ENCODE results near the gene GGCX. TPM values are rescaled to one million over a fixed set of nuclear protein-coding genes. Genes with fewer than 3 reads are reported as not detected.

Gene GGCX
- total RNA-seq, 1 donor from 2014 or later, result 25.5 TPM

DNA sequence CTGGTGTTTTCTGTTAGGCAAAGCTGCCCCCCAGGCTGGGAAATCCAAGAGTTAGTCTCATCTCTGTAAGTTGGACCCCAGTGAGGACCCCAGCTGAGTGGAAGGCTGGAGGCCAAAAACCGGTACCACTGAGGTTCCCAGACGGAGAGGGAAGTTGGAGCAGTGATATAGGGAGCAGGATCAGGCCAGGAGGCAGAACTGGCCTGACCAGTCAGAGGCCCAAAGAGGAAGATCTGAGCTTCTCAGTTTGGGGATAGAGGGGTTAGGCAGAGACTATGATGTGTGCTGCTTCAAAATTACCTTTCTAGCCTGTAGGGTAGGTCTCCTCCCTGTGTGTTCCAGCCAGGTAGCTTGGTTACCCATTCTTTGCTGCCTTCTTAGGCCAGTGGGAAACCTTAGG is 29.7 kb upstream of the GGCX start:
- TF ChIP-seq CTCF (IDR thresholded peaks at IDR 0.05; ENCODE audit: borderline replicate concordance), result no peak
- DNase-seq, result no peak
- Histone ChIP-seq H3K9me3 (replicated peaks) (no peaks in the 10 kb centered on the region), H3K4me3 (peak overlapping the region; percentile 9), H3K27me3 (ENCODE audit: low read depth) (no peaks in the 10 kb centered on the region), H3K27ac (replicated peaks) (peak overlapping the region; percentile 94), H3K4me1 (peaks cover 85% of the 10 kb centered on the region), H3K36me3 (no peaks in the 10 kb centered on the region)
- intact Hi-C loops (cut with micrococcal nuclease), result no loop called here

GRCh38 chr2:85589982-85590791 is 28.9 kb upstream of the GGCX start:
- no peak for TF ChIP-seq CTCF (IDR thresholded peaks at IDR 0.05; ENCODE audit: borderline replicate concordance)
- no peak for DNase-seq

DNA sequence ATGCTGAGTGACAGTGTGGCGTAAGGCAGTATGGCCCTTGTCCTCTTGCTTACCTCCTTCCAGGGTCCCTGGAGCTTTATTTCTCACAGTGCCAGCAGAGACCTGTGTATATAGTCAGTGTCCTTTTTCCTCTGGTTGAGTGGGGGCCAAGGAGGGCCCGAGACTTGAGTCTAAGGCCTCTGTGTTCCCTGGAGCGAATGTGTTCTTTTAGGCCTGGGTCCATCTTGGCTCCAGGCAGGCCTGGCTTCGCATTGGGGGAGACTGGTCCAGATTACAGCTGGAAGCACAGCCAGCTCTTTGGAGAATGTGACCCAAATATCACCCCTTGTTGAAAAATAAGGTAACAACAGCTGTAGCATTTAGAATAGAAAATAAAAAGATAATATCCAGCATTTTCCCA is 27.9 kb upstream of the GGCX start:
- TF ChIP-seq CTCF (IDR thresholded peaks at IDR 0.05; ENCODE audit: borderline replicate concordance), result no peak
- no peaks in the 10 kb centered on the region for H3K36me3 ChIP-seq
- H3K27me3 ChIP-seq (ENCODE audit: low read depth), result no peaks in the 10 kb centered on the region
- no peaks in the 10 kb centered on the region for H3K9me3 ChIP-seq (replicated peaks)
- peak overlapping the region; percentile 94 for H3K27ac ChIP-seq (replicated peaks)
- DNase-seq, result peak; percentile 50
- no peak overlapping the region for H3K4me3 ChIP-seq
- peaks cover 90% of the 10 kb centered on the region for H3K4me1 ChIP-seq
- intact Hi-C loops (cut with micrococcal nuclease), result no loop called here

More at GRCh38 chr2:85589982-85590791, 28.9 kb upstream of the GGCX start:
- H3K27me3 ChIP-seq (ENCODE audit: low read depth), result no peaks in the 10 kb centered on the region
- H3K36me3 ChIP-seq, result no peaks in the 10 kb centered on the region
- peak overlapping the region; percentile 94 for H3K27ac ChIP-seq (replicated peaks)
- intact Hi-C loops (cut with micrococcal nuclease), result no loop called here
- H3K9me3 ChIP-seq (replicated peaks), result no peaks in the 10 kb centered on the region
- H3K4me1 ChIP-seq, result peaks cover 89% of the 10 kb centered on the region
- peak overlapping the region; percentile 9 for H3K4me3 ChIP-seq

- no peaks in the 10 kb centered on the region for H3K36me3 ChIP-seq
- no peak for DNase-seq
- peak overlapping the region; percentile 94 for H3K27ac ChIP-seq (replicated peaks)
- no peak for TF ChIP-seq CTCF (IDR thresholded peaks at IDR 0.05; ENCODE audit: borderline replicate concordance)
- no peaks in the 10 kb centered on the region for H3K27me3 ChIP-seq (ENCODE audit: low read depth)
- no peak overlapping the region for H3K4me3 ChIP-seq
- H3K9me3 ChIP-seq (replicated peaks), result no peaks in the 10 kb centered on the region
- peaks cover 92% of the 10 kb centered on the region for H3K4me1 ChIP-seq
- intact Hi-C loops (cut with micrococcal nuclease), result no loop called here
Measured at GRCh38 chr2:85588645-85589044, 27.4 kb upstream of the GGCX start.

DNA sequence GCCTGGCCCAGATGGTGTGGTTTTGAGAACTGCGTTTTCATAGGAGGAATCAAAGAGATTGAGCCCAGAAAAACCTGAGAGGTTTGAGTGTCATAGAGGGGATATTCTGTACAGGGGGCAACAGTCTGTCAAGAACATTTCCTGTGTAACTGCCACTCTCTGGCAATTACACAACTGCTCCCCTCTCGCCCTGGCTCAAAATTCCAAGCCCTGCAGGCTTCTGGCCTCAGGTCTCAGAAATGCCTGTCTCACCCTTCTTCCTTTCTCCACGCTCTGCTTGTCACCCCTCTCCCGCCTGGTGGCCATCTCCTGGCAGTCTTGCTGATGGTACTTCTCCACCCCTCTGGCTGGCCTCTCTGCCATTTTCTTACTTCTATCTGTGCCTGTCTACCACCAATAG is 26.9 kb upstream of the GGCX start:
- TF ChIP-seq CTCF (IDR thresholded peaks at IDR 0.05; ENCODE audit: borderline replicate concordance), result no peak
- Histone ChIP-seq H3K27ac (replicated peaks) (peak overlapping the region; percentile 94), H3K9me3 (replicated peaks) (no peaks in the 10 kb centered on the region), H3K4me1 (peaks cover 97% of the 10 kb centered on the region), H3K4me3 (no peak overlapping the region), H3K36me3 (no peaks in the 10 kb centered on the region), H3K27me3 (ENCODE audit: low read depth) (no peaks in the 10 kb centered on the region)
- intact Hi-C loops (cut with micrococcal nuclease), result no loop called here
- no peak for DNase-seq

All from left ventricle myocardium inferior (tissue), 1 donor.